SK-N-MC (cell line): ENCODE measurements around the gene NXNL2.

Experiments used
- EZH2 ChIP-seq: fragments of 200-600 bp; sonication (generic); IDR thresholded peaks from one replicate; pipeline ENCODE4 v1.6.1; 2017; ENCODE audit warnings: antibody characterized with exemption
- FOXP2 ChIP-seq: optimal IDR thresholded peaks from 2 replicates; pipeline ENCODE3; 2011; ENCODE audit warnings: mild to moderate bottlenecking, moderate library complexity; ENCODE audit not compliant: insufficient read depth; ENCODE audit errors: extremely low read length, control extremely low read depth
- POLR2AphosphoS5 ChIP-seq: IDR thresholded peaks from 2 replicates; pipeline ENCODE4 v1.6.1; 2012; ENCODE audit warnings: mild to moderate bottlenecking, low read depth, low read length, borderline replicate concordance

DNA sequence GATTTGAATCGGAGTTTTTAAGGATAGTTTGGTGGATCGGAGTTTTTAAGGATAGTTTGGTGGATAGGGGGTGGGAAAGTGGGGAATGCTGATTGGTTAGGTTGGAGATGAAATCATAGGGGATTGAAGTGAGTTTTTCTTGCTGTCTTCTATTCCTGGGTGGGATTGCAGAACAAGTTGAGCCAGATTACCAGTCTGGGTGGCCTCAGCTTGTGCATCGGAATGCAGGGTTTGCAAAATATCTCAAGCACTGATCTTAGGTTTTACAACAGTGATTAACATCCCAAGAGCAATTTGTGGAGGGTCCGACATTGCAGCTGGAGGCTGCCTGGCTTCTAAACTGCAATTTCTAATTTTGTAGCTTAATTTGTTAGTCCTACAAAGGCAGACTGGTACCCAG, 23.1 kb upstream of the NXNL2 start:
- TF ChIP-seq POLR2AphosphoS5 (no peak), EZH2 (no peak), FOXP2 (no peak)
